Mononuclear cell (primary cell): ENCODE measurements around the gene SLC2A9. TPM values are rescaled to one million over a fixed set of nuclear protein-coding genes. Genes with fewer than 3 reads are reported as not detected.

ENCODE experiments used
- total RNA-seq: library from RNA; depleted of rRNA; stranded (reverse); fragments of >200 nt; gene quantifications from one replicate; pipeline ENCODE4 v1.2.3, GENCODE V29; 2012

Gene SLC2A9
- total RNA-seq, 1 donor, result 5.0 TPM

Other genes with a start within 250 kb of the SLC2A9 start
- gene DRD5, start 239.9 kb downstream of the SLC2A9 start, total RNA-seq, result not detected
- 135 TPM for gene WDR1, start 95.3 kb upstream of the SLC2A9 start, total RNA-seq